Stomach smooth muscle (tissue), 2 donors: ENCODE data around the gene RNASEH2B.

Experiments used
- H3K27ac ChIP-seq: one replicate; pipeline ENCODE4 v1.7.0; 2013; ENCODE audit warnings: mild to moderate bottlenecking, low read length, inconsistent platforms
- H3K27me3 ChIP-seq, 2 donors: one replicate each; pipeline ENCODE4 v1.7.0; 2013; ENCODE audit warnings: low read length in 2 of 2; ENCODE audit not compliant: insufficient read depth in 2 of 2, control insufficient read depth in 1 of 2
- H3K36me3 ChIP-seq, 2 donors: one replicate each; pipeline ENCODE4 v1.7.0; 2013; ENCODE audit warnings: low read length in 2 of 2; ENCODE audit not compliant: control insufficient read depth in 2 of 2, insufficient read depth in 2 of 2
- H3K4me1 ChIP-seq: one replicate; pipeline ENCODE4 v1.7.0; 2013; ENCODE audit warnings: low read length; ENCODE audit not compliant: control insufficient read depth, insufficient read depth
- H3K4me3 ChIP-seq, 2 donors: one replicate each; pipeline ENCODE4 v1.7.0; 2013; ENCODE audit warnings: low read length in 2 of 2
- H3K9ac ChIP-seq, 2 donors: one replicate each; pipeline ENCODE4 v1.7.0; 2013; ENCODE audit warnings: low read length in 2 of 2, mild to moderate bottlenecking in 1 of 2
- H3K9me3 ChIP-seq, 2 donors: one replicate each; pipeline ENCODE4 v1.7.0; 2013; ENCODE audit warnings: low read length in 2 of 2; ENCODE audit not compliant: control insufficient read depth in 2 of 2
- donor health status: healthy.
- donor health status: Pancreatic carcinoma.

The RNASEH2B gene

GRCh38 chr13:50936679-50937078, 27.1 kb downstream of the RNASEH2B start:
- Histone ChIP-seq H3K9me3 (no peaks in the 10 kb centered on the region), H3K9ac (no peak overlapping the region), H3K27ac (no peak overlapping the region), H3K36me3 (peaks cover 24 to 38% of the 10 kb centered on the region in 2 donors), H3K27me3 (no peaks in the 10 kb centered on the region), H3K4me3 (no peak overlapping the region), H3K4me1 (no peaks in the 10 kb centered on the region)

DNA sequence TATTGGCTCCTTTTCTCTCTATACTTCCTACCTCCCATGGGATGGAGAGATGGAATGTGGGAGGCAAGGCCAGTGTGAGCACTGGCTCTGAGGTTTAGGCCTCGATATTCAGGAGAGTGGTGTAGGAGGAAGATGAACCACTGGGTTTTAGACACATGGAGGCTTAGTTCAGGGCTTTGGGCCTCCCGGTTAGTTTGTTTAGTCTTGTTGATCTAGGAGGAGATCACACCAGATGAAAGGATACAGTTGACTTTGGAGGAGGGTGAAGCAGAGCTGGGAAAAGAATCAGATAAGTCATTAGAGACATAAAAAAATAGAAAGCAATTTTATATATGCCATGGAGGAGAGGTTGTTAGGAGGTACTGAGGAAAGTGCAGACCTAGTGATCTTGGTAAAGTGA, 30.9 kb downstream of the RNASEH2B start:
- H3K9me3 ChIP-seq, result no peaks in the 10 kb centered on the region
- H3K27ac ChIP-seq, result no peak overlapping the region
- no peak overlapping the region for H3K9ac ChIP-seq
- H3K4me1 ChIP-seq, result no peaks in the 10 kb centered on the region
- H3K4me3 ChIP-seq, result no peak overlapping the region
- no peaks in the 10 kb centered on the region for H3K27me3 ChIP-seq
- H3K36me3 ChIP-seq, result peaks cover 10 to 18% of the 10 kb centered on the region in 2 donors

DNA sequence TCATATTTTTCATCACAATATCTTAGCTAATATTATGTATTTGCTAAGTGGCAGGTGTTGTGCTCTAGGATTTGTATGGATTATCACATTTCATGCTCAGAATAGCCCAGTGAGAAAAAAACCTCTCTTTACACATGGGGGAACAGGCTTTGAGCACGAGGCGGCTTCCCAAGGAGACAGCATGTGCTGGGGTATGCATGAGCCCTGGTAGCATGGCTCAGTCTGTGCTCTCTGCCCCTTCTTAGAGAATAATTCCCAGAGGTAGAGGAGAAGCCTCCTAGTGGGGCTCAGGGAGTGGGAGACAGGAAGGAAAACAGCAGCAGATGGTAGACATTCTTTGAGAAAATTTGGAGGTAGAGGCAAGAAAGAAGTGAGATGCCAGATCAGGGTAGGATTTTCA, 31.6 kb downstream of the RNASEH2B start:
- H3K27me3 ChIP-seq, result no peaks in the 10 kb centered on the region
- H3K9me3 ChIP-seq, result no peaks in the 10 kb centered on the region
- H3K36me3 ChIP-seq, result peaks cover 6 to 18% of the 10 kb centered on the region in 2 donors
- no peaks in the 10 kb centered on the region for H3K4me1 ChIP-seq
- H3K9ac ChIP-seq, result no peak overlapping the region
- no peak overlapping the region for H3K27ac ChIP-seq
- H3K4me3 ChIP-seq, result no peak overlapping the region

DNA sequence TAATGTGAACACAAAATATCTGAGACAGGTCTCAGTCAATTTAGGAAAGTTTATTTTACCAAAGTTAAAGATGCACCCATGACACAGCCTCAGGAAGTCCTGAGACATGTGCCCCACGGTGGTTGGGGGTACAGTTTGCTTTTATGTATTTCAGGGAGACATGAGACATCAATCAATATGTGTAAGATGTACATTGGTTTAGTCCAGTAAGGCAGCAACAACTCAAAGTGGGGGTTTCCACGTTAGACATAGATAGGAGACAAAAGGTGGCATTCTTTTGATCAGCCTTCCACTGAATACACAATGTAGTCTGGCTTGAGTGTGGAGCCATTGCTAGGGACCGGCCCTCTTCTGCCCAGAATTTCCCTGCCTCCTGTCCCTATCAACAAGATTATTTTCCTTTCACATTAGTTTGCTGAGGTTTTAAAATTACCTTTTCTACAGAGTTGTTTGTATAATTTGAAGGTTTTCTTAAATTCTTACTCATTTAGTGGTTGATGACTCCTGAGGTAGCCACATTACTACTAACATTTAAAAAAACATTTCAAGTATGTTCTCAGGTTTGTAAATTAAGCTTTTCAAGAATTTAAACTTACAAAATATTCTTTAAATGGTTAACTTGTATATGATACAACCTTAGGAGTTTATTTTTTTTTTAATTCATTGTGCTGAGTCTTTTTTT, 33.2 kb downstream of the RNASEH2B start:
- no peak overlapping the region for H3K9ac ChIP-seq
- H3K27ac ChIP-seq, result no peak overlapping the region
- H3K36me3 ChIP-seq, result peaks cover 6 to 21% of the 10 kb centered on the region in 2 donors
- no peaks in the 10 kb centered on the region for H3K4me1 ChIP-seq
- no peaks in the 10 kb centered on the region for H3K9me3 ChIP-seq
- H3K27me3 ChIP-seq, result no peaks in the 10 kb centered on the region
- H3K4me3 ChIP-seq, result no peak overlapping the region

GRCh38 chr13:50945669-50946068, 36.1 kb downstream of the RNASEH2B start:
- peaks cover 5 to 21% of the 10 kb centered on the region in 2 donors for H3K36me3 ChIP-seq

GRCh38 chr13:50948601-50949000, 39.0 kb downstream of the RNASEH2B start:
- H3K27me3 ChIP-seq, result no peaks in the 10 kb centered on the region
- no peak overlapping the region for H3K27ac ChIP-seq
- peaks cover 4 to 12% of the 10 kb centered on the region in 2 donors for H3K36me3 ChIP-seq
- peaks cover 10% of the 10 kb centered on the region for H3K4me1 ChIP-seq
- no peaks in the 10 kb centered on the region for H3K9me3 ChIP-seq
- no peak overlapping the region for H3K9ac ChIP-seq
- H3K4me3 ChIP-seq, result no peak overlapping the region

More at GRCh38 chr13:50945669-50946068, 36.1 kb downstream of the RNASEH2B start:
- Histone ChIP-seq H3K9ac (no peak overlapping the region), H3K4me1 (peaks cover 6% of the 10 kb centered on the region), H3K9me3 (no peaks in the 10 kb centered on the region), H3K27me3 (no peaks in the 10 kb centered on the region), H3K4me3 (no peak overlapping the region), H3K27ac (no peak overlapping the region)

DNA sequence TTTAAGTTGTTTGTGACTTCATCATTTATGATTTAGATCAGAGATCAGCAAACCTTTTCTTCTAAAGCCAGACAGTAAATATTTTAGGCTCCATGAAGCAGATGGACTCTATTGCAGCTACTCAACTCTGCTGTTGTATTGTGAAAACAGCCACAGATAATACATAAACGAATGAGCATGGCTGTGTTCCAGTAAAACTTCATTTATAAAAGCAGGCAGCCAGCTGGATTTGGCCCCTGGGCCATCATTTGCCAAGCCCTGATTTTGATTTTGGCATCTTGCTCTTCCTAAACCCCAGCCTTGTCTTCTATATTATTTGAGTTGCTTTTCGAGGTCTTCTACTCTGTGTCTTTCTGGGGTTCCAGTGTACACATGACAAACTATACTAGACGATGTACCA, 41.3 kb downstream of the RNASEH2B start:
- Histone ChIP-seq H3K27me3 (no peaks in the 10 kb centered on the region), H3K4me1 (peaks cover 10% of the 10 kb centered on the region), H3K4me3 (no peak overlapping the region), H3K9ac (no peak overlapping the region), H3K27ac (no peak overlapping the region), H3K9me3 (no peaks in the 10 kb centered on the region), H3K36me3 (peaks cover 2 to 11% of the 10 kb centered on the region in 2 donors)

- H3K4me3 ChIP-seq, result no peak overlapping the region
- H3K27ac ChIP-seq, result no peak overlapping the region
- no peak overlapping the region for H3K9ac ChIP-seq
- H3K36me3 ChIP-seq, result peaks cover under 1 to 11% of the 10 kb centered on the region in 2 donors
- H3K4me1 ChIP-seq, result peaks cover 10% of the 10 kb centered on the region
- no peaks in the 10 kb centered on the region for H3K27me3 ChIP-seq
- H3K9me3 ChIP-seq, result no peaks in the 10 kb centered on the region
These were observed 41.8 kb downstream of the RNASEH2B start for GRCh38 chr13:50951366-50951765.

DNA sequence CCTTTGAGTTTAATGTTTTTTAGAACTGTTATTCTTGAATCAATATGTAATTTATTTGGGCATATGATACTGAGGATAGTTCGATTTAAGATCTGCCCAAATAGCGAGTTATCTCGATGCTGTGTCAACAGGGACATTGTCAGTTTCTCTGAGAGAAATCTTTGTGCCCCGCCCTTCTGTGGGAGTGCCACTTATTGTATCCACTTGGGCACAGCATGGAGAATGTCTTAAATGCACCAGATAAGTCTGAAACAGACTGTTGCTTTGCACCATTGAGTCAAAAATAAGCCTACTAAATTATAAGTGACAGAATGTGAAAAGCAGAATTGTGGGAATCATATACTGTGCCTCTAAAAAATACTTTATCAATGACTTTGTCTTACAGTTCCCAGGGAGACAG, 45.6 kb downstream of the RNASEH2B start:
- Histone ChIP-seq H3K9ac (no peak overlapping the region), H3K27ac (no peak overlapping the region), H3K9me3 (no peaks in the 10 kb centered on the region), H3K4me1 (peaks cover 5% of the 10 kb centered on the region), H3K4me3 (no peak overlapping the region), H3K36me3 (no peaks in the 10 kb centered on the region), H3K27me3 (no peaks in the 10 kb centered on the region)

GRCh38 chr13:50955798-50956197, 46.2 kb downstream of the RNASEH2B start:
- Histone ChIP-seq H3K27ac (no peak overlapping the region), H3K9me3 (no peaks in the 10 kb centered on the region), H3K36me3 (no peaks in the 10 kb centered on the region)

GRCh38 chr13:50957620-50958019, 48.0 kb downstream of the RNASEH2B start:
- Histone ChIP-seq H3K9me3 (no peaks in the 10 kb centered on the region), H3K9ac (no peak overlapping the region), H3K4me3 (no peak overlapping the region), H3K27ac (no peak overlapping the region), H3K27me3 (no peaks in the 10 kb centered on the region), H3K4me1 (no peaks in the 10 kb centered on the region), H3K36me3 (peaks cover 3 to 4% of the 10 kb centered on the region in 2 donors)

More at GRCh38 chr13:50955798-50956197, 46.2 kb downstream of the RNASEH2B start:
- Histone ChIP-seq H3K4me3 (no peak overlapping the region), H3K9ac (no peak overlapping the region), H3K4me1 (peaks cover 3% of the 10 kb centered on the region), H3K27me3 (no peaks in the 10 kb centered on the region)
